Skeletal muscle cell (primary cell): ENCODE measurements around the gene DUOX2.
"Not testable (repeated sequence)": the region's sequence is repeated elsewhere in the genome, so short reads cannot be mapped to it uniquely, and the experiment has no call there.

Experiments
- DNase-seq: peaks from one replicate; pipeline ENCODE4 v3.0.0-alpha.2; 2010; ENCODE audit warnings: low read depth
- H3K4me3 ChIP-seq: 2 replicates; pipeline ENCODE4 v1.5.1; 2011; ENCODE audit warnings: low read depth, mild to moderate bottlenecking, control low read depth, low read length, moderate library complexity

DUOX2 gene

GRCh38 chr15:45106002-45106790 lies 7.8 kb downstream of the DUOX2 start:
- H3K4me3 ChIP-seq: no peak overlapping the region
- DNase-seq: no peak

- no peak overlapping the region for H3K4me3 ChIP-seq
- DNase-seq: no peak
Measured at GRCh38 chr15:45105586-45105985, 8.4 kb downstream of the DUOX2 start.

GRCh38 chr15:45104170-45104569 lies 9.8 kb downstream of the DUOX2 start:
- H3K4me3 ChIP-seq, DNase-seq: not testable (repeated sequence)

GRCh38 chr15:45102226-45102625 lies 11.7 kb downstream of the DUOX2 start:
- no peak for DNase-seq
- no peak overlapping the region for H3K4me3 ChIP-seq

- H3K4me3 ChIP-seq: no peak overlapping the region
- no peak for DNase-seq
Measured at GRCh38 chr15:45101749-45102148, 12.2 kb downstream of the DUOX2 start.

GRCh38 chr15:45100884-45101625 lies 12.9 kb downstream of the DUOX2 start:
- no peak for DNase-seq

GRCh38 chr15:45099549-45100165 lies 14.3 kb downstream of the DUOX2 start:
- no peak overlapping the region for H3K4me3 ChIP-seq
- DNase-seq: no peak

More at GRCh38 chr15:45100884-45101625, 12.9 kb downstream of the DUOX2 start:
- no peak overlapping the region for H3K4me3 ChIP-seq

- no peak overlapping the region for H3K4me3 ChIP-seq
- no peak for DNase-seq
Measured at GRCh38 chr15:45097466-45097865, 16.5 kb downstream of the DUOX2 start.

GRCh38 chr15:45095661-45096060 lies 18.3 kb downstream of the DUOX2 start:
- DNase-seq: no peak
- H3K4me3 ChIP-seq: no peak overlapping the region

- no peak for DNase-seq
- no peak overlapping the region for H3K4me3 ChIP-seq
Measured at GRCh38 chr15:45094358-45094730, 19.6 kb downstream of the DUOX2 start.

- no peak overlapping the region for H3K4me3 ChIP-seq
- no peak for DNase-seq
Measured at GRCh38 chr15:45093622-45094357, 20.2 kb downstream of the DUOX2 start.

GRCh38 chr15:45093013-45093412 lies 21.0 kb downstream of the DUOX2 start:
- DNase-seq: no peak
- no peak overlapping the region for H3K4me3 ChIP-seq

GRCh38 chr15:45091576-45091975 lies 22.4 kb downstream of the DUOX2 start:
- DNase-seq: no peak
- H3K4me3 ChIP-seq: no peak overlapping the region

- no peak overlapping the region for H3K4me3 ChIP-seq
- peak; percentile 13 for DNase-seq
Measured at GRCh38 chr15:45091161-45091560, 22.8 kb downstream of the DUOX2 start.

- no peak overlapping the region for H3K4me3 ChIP-seq
- no peak for DNase-seq
Measured at GRCh38 chr15:45089712-45090373, 24.1 kb downstream of the DUOX2 start.

GRCh38 chr15:45088801-45089711 lies 24.9 kb downstream of the DUOX2 start:
- H3K4me3 ChIP-seq: no peak overlapping the region
- no peak for DNase-seq

GRCh38 chr15:45087513-45087912 lies 26.5 kb downstream of the DUOX2 start:
- DNase-seq: no peak
- no peak overlapping the region for H3K4me3 ChIP-seq

- no peak overlapping the region for H3K4me3 ChIP-seq
- no peak for DNase-seq
Measured at GRCh38 chr15:45084163-45084562, 29.8 kb downstream of the DUOX2 start.
